OCI-LY3 (cell line): ENCODE results near the gene ADCY5.

Source experiments
- H2AFZ ChIP-seq: fragments of 200-600, 300-600 bp; shearing (Covaris generic); 2 replicates; pipeline ENCODE4 v1.6.0; 2014; ENCODE audit warnings: antibody characterized with exemption, low read depth, low read length
- H3K27ac ChIP-seq: fragments of 200-600, 300-600 bp; sonication (generic); 2 replicates; pipeline ENCODE4 v1.5.1; 2014; ENCODE audit warnings: mild to moderate bottlenecking, low read length, moderate library complexity, mixed read lengths
- H3K27me3 ChIP-seq: fragments of 200-600, 300-600 bp; sonication (generic); 2 replicates; pipeline ENCODE4 v1.6.1; 2014; ENCODE audit warnings: low read depth, low read length, mixed read lengths
- H3K36me3 ChIP-seq: fragments of 200-600, 300-600 bp; sonication (generic); replicated peaks from 2 replicates; pipeline ENCODE3; 2014; ENCODE audit warnings: low read depth, low read length, mixed read lengths
- H3K4me1 ChIP-seq: fragments of 300-600, 200-600 bp; sonication (generic); 2 replicates; pipeline ENCODE4 v1.6.1; 2014; ENCODE audit warnings: low read length, mixed read lengths
- H3K4me2 ChIP-seq: fragments of 200-600, 300-600 bp; sonication (generic); 2 replicates; pipeline ENCODE4 v1.6.1; 2014; ENCODE audit warnings: low read length, mixed read lengths
- H3K4me3 ChIP-seq: fragments of 300-600, 200-600 bp; sonication (generic); 2 replicates; pipeline ENCODE4 v1.5.1; 2014; ENCODE audit warnings: antibody characterized with exemption, mild to moderate bottlenecking, low read length, moderate library complexity
- H3K79me2 ChIP-seq: fragments of 300-600, 200-600 bp; shearing (Covaris generic); 2 replicates; pipeline ENCODE4 v1.6.1; 2014; ENCODE audit warnings: mild to moderate bottlenecking, low read length, mixed read lengths
- H3K9ac ChIP-seq: fragments of 300-600, 200-600 bp; shearing (Covaris generic); 2 replicates; pipeline ENCODE4 v1.6.0; 2014; ENCODE audit warnings: mild to moderate bottlenecking, low read length, moderate library complexity
- H3K9me3 ChIP-seq: fragments of 200-600, 300-600 bp; shearing (Covaris generic); 2 replicates; pipeline ENCODE4 v1.6.1; 2014; ENCODE audit warnings: low read length, mixed read lengths; ENCODE audit not compliant: insufficient read depth
- H4K20me1 ChIP-seq: fragments of 200-600, 300-600 bp; sonication (generic); 2 replicates; pipeline ENCODE4 v1.6.1; 2016; ENCODE audit warnings: low read length, mixed read lengths; ENCODE audit not compliant: insufficient read depth
- CTCF ChIP-seq: fragments of 200-600, 300-600 bp; sonication (generic); IDR thresholded peaks from 2 replicates; pipeline ENCODE4 v1.5.1; 2014; ENCODE audit warnings: antibody characterized with exemption, low read length, low read depth
- EZH2phosphoT487 ChIP-seq: fragments of 200-600 bp; shearing (Covaris generic); IDR thresholded peaks from 2 replicates; pipeline ENCODE4 v1.6.1; 2018; ENCODE audit warnings: antibody characterized with exemption, mixed run types, low read depth

ADCY5 gene

DNA sequence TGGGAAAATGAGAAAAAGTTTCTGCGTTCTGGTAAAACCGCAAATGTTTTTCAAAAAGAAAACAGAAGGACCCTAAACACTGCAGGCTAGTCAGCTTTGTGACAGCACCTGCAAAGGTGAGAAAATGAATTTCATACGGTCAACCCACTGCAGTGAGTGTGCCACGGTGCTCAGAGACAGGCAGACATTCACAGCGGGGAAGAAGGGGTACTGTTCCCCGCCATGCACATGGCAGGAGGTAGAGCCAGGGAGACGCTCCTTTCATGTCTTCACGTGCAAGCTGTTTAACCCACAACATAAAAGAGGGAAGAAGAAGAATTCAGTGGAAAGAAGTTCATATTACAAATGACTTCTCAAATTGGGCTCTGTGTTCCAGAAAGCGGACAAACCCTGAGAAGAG lies 137.7 kb downstream of the ADCY5 start:
- H3K27me3 ChIP-seq, result peaks cover 18% of the 10 kb centered on the region
- H3K79me2 ChIP-seq, result no peaks in the 10 kb centered on the region
- no peak overlapping the region for H3K4me2 ChIP-seq
- H3K36me3 ChIP-seq, result no peaks in the 10 kb centered on the region
- H3K9me3 ChIP-seq, result no peaks in the 10 kb centered on the region
- no peak overlapping the region for H3K4me3 ChIP-seq
- H3K4me1 ChIP-seq, result no peaks in the 10 kb centered on the region
- H4K20me1 ChIP-seq, result no peaks in the 10 kb centered on the region
- no peak for TF ChIP-seq CTCF
- no peak overlapping the region for H2AFZ ChIP-seq
- H3K27ac ChIP-seq, result no peak overlapping the region
- no peak overlapping the region for H3K9ac ChIP-seq

- Histone ChIP-seq H2AFZ (no peak overlapping the region), H3K79me2 (no peaks in the 10 kb centered on the region), H3K9me3 (no peaks in the 10 kb centered on the region), H3K27ac (no peak overlapping the region), H3K36me3 (no peaks in the 10 kb centered on the region), H3K4me3 (no peak overlapping the region), H4K20me1 (no peaks in the 10 kb centered on the region), H3K4me1 (no peaks in the 10 kb centered on the region), H3K4me2 (no peak overlapping the region), H3K27me3 (peaks cover 14% of the 10 kb centered on the region), H3K9ac (no peak overlapping the region)
- no peak for TF ChIP-seq EZH2phosphoT487
- no peak for TF ChIP-seq CTCF
These were observed 138.1 kb downstream of the ADCY5 start for GRCh38 chr3:123310741-123311140.

GRCh38 chr3:123310186-123310585 lies 138.7 kb downstream of the ADCY5 start:
- no peak overlapping the region for H3K4me3 ChIP-seq
- no peaks in the 10 kb centered on the region for H3K36me3 ChIP-seq
- no peaks in the 10 kb centered on the region for H4K20me1 ChIP-seq
- peaks cover 14% of the 10 kb centered on the region for H3K27me3 ChIP-seq
- no peak overlapping the region for H2AFZ ChIP-seq
- H3K4me2 ChIP-seq, result no peak overlapping the region
- H3K27ac ChIP-seq, result no peak overlapping the region
- H3K79me2 ChIP-seq, result no peaks in the 10 kb centered on the region
- no peaks in the 10 kb centered on the region for H3K4me1 ChIP-seq
- TF ChIP-seq CTCF (no peak), EZH2phosphoT487 (no peak)
- H3K9ac ChIP-seq, result no peak overlapping the region
- H3K9me3 ChIP-seq, result no peaks in the 10 kb centered on the region

DNA sequence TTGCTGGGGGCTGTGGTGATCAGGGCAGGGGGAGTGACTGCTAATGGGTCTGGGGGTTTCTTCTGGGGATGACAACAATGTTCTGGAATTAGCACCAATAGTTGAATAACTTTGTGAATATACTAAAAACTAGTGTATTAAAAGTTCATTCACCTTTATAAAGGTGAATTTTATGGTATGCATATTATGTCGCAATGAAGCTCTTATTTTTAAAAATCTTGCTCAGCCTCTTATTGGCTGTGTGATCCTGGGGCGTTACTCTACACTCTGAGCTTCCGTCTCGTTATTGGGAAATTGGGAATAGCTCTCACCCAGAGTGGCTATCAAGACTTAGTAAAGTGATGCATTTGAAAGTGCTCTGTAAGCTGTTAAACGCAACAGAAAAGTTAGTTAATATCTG lies 141.8 kb downstream of the ADCY5 start:
- Histone ChIP-seq H3K4me3 (no peak overlapping the region), H3K36me3 (no peaks in the 10 kb centered on the region), H3K4me1 (no peaks in the 10 kb centered on the region), H3K9ac (no peak overlapping the region), H3K27ac (no peak overlapping the region), H3K9me3 (no peaks in the 10 kb centered on the region), H3K4me2 (no peak overlapping the region), H3K79me2 (no peaks in the 10 kb centered on the region), H2AFZ (no peak overlapping the region), H3K27me3 (no peaks in the 10 kb centered on the region), H4K20me1 (no peaks in the 10 kb centered on the region)
- TF ChIP-seq CTCF, result no peak
- no peak for TF ChIP-seq EZH2phosphoT487
